Epithelial cell of proximal tubule (primary cell): Measurements from ENCODE around the gene BCAN. TPM values are rescaled to one million over a fixed set of nuclear protein-coding genes. Genes with fewer than 3 reads are reported as not detected.
A peak's percentile ranks its signal among the peaks of the same experiment; 100 is the strongest.

Experiments used
- DNase-seq: peaks from one replicate; pipeline ENCODE4 v3.0.0-alpha.2; 2011; ENCODE audit warnings: low read depth
- H3K4me3 ChIP-seq: 2 replicates; pipeline ENCODE4 v1.5.1; 2011; ENCODE audit warnings: low read depth, mild to moderate bottlenecking, low read length
- total RNA-seq: library from RNA; depleted of rRNA; stranded (reverse); fragments of >200 nt; gene quantifications from 2 replicates; pipeline ENCODE4 v1.2.3, GENCODE V29; 2015
- TF ChIP-seq, protein P1 (sequence below): conservative IDR thresholded peaks from 2 replicates; pipeline ENCODE4 v1.5.1; 2012; ENCODE audit warnings: low read depth, mild to moderate bottlenecking, low read length

The BCAN gene
- total RNA-seq, 1 donor from 2014 or later: not detected

DNA sequence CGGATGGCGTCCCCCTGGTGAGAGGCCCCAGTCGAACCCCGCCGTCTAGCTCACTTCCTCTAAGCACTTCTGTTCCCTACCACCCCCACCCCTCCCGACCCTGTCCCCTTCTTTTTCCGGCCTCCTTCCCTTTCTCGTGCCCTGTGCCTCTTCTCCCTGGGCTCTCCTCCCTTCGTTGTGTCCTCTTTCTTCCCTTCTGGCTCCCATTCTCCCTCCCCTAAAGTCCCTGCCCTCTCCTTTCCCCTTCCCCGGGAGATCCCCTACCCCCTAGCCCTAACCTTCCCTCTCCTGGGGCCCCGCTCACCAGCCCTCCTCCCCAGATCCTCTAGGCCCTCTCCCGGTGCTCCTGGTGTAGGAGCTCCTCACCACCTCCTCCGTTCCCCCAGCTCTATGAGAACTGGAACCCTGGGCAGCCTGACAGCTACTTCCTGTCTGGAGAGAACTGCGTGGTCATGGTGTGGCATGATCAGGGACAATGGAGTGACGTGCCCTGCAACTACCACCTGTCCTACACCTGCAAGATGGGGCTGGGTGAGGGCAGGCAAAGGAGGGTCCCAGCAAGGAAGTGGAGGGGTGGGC is 15.9 kb downstream of the BCAN start:
- TF ChIP-seq, protein P1, sequence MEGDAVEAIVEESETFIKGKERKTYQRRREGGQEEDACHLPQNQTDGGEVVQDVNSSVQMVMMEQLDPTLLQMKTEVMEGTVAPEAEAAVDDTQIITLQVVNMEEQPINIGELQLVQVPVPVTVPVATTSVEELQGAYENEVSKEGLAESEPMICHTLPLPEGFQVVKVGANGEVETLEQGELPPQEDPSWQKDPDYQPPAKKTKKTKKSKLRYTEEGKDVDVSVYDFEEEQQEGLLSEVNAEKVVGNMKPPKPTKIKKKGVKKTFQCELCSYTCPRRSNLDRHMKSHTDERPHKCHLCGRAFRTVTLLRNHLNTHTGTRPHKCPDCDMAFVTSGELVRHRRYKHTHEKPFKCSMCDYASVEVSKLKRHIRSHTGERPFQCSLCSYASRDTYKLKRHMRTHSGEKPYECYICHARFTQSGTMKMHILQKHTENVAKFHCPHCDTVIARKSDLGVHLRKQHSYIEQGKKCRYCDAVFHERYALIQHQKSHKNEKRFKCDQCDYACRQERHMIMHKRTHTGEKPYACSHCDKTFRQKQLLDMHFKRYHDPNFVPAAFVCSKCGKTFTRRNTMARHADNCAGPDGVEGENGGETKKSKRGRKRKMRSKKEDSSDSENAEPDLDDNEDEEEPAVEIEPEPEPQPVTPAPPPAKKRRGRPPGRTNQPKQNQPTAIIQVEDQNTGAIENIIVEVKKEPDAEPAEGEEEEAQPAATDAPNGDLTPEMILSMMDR: no peak
- no peak for DNase-seq
- peak overlapping the region; percentile 20 for H3K4me3 ChIP-seq

- TF ChIP-seq, protein P1: no peak
- no peak for DNase-seq
- H3K4me3 ChIP-seq: no peak overlapping the region
These were observed 16.6 kb downstream of the BCAN start for GRCh38 chr1:156658496-156658895.

DNA sequence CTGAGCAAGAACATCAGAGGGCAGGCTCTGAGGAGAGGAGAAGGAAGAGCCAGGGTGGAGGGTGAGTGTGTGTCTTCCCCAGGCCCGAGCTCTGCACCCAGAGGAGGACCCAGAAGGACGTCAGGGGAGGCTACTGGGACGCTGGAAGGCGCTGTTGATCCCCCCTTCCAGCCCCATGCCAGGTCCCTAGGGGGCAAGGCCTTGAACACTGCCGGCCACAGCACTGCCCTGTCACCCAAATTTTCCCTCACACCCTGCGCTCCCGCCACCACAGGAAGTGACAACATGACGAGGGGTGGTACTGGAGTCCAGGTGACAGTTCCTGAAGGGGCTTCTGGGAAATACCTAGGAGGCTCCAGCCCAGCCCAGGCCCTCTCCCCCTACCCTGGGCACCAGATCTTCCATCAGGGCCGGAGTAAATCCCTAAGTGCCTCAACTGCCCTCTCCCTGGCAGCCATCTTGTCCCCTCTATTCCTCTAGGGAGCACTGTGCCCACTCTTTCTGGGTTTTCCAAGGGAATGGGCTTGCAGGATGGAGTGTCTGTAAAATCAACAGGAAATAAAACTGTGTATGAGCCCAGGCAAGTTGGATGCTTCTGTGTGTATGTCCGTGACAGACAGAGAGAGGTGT is 17.1 kb downstream of the BCAN start:
- DNase-seq: no peak
- TF ChIP-seq, protein P1: no peak
- peak overlapping the region; percentile 42 for H3K4me3 ChIP-seq

DNA sequence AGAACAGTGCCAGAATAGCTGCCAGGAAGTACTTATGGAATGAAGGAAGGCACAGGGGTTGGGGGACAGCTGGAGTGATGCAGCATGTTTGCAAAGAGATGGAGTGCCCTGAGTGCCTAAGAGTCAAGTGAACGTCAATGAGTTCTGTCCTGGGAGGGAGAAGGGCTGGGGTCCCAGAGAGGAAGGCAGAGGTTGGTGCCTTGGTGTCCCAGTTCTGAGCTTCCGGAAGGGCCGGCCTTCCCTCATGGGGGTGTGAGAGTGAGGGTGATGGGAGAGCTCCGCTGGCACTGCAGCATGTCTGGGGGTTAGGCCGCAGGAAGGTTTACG is 17.7 kb downstream of the BCAN start:
- H3K4me3 ChIP-seq: peak overlapping the region; percentile 42
- no peak for DNase-seq
- TF ChIP-seq, protein P1: no peak

- DNase-seq: peak; percentile 65
- TF ChIP-seq, protein P1: peak; percentile 96
- H3K4me3 ChIP-seq: peak overlapping the region; percentile 68
These were observed 18.3 kb downstream of the BCAN start for GRCh38 chr1:156659988-156660751.

DNA sequence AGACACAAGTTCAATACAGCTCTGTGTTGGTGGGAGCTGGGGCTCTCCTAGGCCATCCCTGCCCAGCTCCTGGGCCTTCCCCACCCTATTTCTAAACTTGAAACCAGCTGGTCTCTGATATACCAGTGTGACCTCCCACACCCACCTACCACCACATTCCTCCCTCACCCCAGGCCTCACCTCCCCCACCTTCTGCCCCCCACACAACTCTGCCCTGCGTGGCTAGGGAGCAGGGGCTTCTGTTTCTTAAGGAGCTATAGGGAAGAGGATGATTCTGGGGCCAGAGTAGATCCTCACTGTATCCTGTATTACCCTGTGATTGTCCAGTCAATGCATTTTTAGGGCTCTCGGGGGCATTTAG is 18.8 kb downstream of the BCAN start:
- H3K4me3 ChIP-seq: peak overlapping the region; percentile 68
- DNase-seq: no peak
- TF ChIP-seq, protein P1: no peak
